GM18519 (cell line): Measurements from ENCODE around the gene ARGLU1.
A peak's percentile ranks its signal among the peaks of the same experiment; 100 is the strongest.

Experiments
- ATAC-seq: cut with Tn5 transposase; IDR thresholded peaks from one replicate; pipeline ENCODE4 v1.9.1; 2021; ENCODE audit warnings: mild to moderate bottlenecking, moderate library complexity; ENCODE audit not compliant: unreplicated experiment, low FRiP score

ARGLU1 gene

DNA sequence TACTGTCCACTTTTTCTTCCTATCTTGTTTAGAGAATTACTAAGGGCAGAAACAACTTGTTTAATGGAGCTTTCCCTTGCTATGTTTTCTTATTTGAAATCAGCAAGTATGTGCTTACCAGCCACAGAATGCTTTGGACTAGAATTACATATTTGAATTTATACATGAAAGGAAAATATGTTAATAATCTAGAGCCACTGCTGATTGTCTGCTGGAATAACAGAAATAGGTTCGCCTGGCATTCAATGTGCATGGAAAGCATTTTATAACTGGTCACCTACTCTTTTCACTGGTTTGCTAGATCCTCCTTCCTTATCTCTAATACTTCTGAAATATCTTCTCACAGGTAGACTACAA, 40.5 kb downstream of the ARGLU1 start:
- no peak for ATAC-seq

DNA sequence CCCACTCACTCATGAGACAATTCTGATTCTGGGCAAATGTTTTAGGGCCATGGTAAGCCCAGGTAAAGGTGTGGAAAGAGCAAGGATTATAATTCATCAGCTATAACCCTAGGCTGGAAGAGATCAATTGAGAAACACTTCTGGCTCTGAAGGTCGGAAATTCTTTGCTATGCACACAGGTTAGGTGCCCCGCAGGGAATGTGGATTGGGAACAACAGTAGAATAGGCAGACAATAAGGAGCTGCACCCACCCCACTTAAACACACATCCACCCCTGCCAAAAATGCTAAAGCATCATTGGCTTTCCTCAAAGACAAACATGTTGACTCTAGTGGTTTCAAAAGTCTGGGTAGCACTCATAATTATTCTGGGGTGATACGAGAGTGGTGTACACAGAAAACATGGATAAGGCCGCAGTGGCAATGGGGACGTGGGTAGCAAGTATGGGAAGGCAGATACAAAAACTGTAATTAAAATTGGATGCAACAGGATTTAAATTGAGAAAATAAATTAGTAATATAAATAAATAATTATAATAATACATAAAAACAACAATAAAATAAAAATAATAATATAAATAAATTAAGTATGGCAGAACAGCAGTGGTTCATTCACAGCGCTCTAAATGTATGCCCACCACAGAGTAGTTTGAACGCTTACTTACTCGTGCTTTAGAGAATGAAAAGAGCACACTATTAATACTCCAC, 41.0 kb downstream of the ARGLU1 start:
- ATAC-seq: no peak

DNA sequence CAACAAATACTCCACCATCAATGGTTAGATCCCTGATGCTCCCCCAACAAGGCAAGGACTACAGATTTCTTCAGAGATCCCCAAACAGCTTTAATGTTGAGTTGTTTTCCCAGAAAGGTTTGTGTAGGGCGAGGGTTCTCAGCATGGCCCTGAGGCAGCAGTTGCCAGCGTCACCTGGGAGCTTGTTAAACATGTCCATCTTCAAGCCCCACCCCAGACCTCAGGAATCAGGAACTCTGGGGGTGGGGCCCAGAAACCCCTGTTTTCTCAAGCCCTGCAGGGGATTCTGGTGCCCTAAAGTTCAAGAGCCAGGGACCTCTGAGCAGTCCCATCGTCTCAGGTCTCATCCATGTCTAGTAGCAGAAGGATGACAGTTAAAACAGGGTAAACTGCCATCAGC, 42.1 kb downstream of the ARGLU1 start:
- no peak for ATAC-seq

DNA sequence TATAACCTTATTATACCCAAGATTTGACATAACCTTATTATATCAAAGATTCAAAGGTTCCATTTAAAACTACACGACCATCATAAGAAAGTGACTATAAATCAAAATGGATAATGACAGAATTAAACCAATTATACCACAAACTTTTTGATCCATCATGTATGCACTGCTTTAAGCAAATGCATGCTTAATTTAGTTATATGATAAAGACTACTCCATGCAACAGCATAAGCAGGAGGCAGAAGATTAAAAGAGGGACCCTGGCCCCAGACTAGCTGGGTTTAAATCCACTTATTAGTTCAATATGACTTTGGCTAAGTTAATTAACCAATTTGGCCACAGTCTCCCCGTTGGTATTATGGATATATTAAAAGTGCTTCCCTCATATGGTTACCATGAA, 43.8 kb downstream of the ARGLU1 start:
- ATAC-seq: no peak

DNA sequence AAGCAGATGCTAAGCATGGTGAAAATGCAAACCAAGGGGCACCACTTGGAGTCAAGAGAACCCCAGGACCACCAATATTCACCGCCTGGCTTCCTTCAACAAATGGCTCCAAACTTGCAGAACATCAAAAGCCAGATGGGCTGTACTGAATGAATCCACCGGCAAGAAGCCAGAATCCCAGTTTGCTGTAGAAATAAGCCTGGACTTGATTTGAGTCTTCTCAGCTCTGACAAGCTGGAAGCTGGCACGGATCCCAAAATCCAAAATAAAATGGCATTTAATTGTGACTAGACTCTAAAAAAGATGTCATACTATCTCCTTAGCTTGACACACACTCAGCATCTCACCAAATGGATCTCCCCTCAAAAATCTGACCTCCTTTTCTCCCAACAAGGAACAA, 44.4 kb downstream of the ARGLU1 start:
- no peak for ATAC-seq

GRCh38 chr13:106522898-106523525, 44.9 kb downstream of the ARGLU1 start:
- no peak for ATAC-seq

DNA sequence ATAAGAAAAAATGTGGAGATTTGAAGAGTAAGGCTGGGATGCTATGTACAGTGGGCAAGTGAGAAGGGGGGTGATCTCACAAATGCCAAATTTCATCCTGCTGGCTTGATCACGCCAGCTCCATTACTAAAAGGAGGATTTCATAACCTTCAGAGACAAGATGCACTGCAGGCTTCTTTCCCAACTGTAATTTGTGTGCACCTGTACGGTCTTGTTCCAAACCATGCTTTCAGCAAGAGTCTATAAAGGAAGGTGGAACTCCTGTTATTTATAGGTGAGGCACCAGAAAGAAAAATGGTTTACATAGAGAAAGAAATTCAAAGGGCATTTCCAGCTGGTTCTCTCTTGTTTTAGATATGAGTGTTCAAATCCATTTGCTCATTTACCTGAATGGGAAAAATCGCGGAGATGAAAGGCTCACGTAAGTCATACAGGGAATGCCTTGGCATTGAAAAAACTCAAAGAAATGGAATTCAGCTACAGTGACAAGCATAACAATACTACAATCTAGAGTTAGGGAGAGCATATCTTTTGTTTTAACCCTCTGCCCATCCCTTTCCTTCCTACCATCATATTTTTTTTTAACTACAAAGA, 45.7 kb downstream of the ARGLU1 start:
- ATAC-seq: no peak

DNA sequence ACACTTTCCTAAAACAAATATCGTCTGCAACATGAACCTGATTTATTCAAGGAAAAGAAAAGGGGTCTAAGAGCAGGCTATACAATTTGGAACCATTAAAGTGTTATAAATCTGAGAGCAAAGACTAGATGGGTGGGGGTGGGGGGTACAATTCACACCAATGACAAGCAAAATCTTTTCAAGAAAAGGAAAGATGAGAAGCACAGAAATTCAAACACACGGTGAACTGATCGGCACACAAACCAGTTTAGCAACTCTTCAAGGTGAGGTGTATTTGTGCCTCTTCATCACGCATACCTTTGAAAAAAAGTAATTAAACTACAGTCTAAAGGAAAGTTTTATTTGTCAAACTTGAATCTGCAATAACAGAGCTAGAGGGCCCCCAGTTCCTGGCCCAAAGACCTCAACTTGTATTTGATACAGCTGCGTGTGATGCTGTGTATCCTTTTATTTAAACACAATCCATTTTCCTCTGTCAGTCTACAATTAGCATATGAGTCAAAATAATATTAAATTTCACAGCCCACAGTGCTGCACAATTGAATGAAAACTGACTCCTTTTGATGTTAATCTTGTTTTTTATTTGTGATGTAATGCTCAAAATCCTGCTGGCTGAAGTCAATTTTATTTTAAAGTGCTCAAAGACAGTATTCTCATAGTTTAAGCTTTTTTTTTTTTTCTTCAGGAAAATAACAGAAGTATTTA, 46.7 kb downstream of the ARGLU1 start:
- ATAC-seq: no peak

DNA sequence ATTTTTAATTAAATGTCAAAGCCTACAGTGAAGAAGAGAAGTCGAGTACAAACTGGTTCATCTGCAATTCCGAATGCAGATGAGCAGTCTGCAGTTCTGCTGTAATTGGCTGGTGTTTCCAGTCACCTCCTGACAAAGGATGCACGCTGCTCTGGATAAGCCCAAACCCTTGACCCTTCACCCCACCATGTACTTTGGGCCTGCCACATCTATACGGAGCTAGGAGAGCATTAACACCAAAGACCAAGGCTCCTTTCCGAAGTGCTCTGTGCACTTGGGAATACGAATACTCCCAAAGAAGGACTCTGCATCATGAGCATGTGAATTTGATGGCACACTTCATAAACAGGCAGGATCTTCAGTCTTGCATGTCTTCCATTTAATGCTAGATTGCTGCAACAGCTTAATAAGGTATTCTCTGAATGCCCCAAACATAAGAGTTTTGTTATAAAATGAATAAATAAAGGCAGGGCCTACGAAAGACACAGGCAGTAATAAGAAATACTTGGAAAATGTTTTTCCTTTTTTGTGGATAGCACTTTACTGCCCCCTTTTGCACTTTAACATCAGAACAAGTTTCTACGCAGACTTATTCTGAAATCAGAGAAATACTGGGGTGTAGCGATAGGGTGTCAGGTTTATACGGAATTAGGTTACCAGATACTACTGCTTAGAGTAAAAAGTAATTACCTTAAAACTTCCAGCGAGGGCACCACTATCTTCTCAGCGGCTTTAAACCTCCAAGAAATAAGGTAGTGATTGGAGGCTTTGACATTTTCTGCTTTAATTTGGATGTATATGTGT, 47.5 kb downstream of the ARGLU1 start:
- no peak for ATAC-seq

- ATAC-seq: no peak
Observed at GRCh38 chr13:106518512-106518911, 49.4 kb downstream of the ARGLU1 start.

GRCh38 chr13:106517109-106517847, 50.7 kb downstream of the ARGLU1 start:
- ATAC-seq: no peak

- ATAC-seq: no peak
Observed at GRCh38 chr13:106515635-106516254, 52.2 kb downstream of the ARGLU1 start.

DNA sequence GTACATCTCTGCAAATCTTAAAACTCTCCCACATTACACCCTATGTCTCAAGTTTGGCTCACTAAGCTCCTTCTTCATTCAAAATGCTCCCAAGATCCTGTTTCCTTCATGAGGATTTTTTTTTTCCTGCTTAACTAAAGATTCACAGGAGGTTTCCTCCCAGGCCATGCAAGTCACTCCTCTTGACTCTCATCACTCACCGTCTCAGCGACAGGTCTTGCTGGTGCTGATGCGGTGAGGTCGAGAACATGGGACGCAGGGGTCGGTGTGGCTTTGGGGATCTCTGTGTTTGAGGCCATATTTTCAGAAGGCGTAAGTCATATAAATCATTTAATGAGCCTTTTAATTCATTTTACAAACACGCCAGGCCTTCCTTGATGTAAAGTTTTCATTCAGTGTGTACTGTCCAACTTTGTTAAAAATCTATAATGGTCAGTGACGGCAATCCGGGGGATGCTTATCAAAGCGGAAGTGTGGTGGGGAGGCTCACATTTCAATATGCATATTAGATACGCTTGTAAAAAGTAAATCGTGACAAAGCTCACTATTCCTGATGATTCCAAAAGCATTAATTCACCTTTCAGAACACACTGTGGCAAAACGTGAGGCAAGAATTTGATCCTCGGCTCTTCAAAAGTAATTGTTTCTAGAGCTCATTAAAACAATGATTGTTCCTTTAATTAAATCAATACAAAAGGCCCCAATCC, 52.9 kb downstream of the ARGLU1 start:
- ATAC-seq: no peak

- no peak for ATAC-seq
Observed at GRCh38 chr13:106513025-106513983, 54.6 kb downstream of the ARGLU1 start.

GRCh38 chr13:106507560-106508274, 60.2 kb downstream of the ARGLU1 start:
- ATAC-seq: peak; percentile 64

DNA sequence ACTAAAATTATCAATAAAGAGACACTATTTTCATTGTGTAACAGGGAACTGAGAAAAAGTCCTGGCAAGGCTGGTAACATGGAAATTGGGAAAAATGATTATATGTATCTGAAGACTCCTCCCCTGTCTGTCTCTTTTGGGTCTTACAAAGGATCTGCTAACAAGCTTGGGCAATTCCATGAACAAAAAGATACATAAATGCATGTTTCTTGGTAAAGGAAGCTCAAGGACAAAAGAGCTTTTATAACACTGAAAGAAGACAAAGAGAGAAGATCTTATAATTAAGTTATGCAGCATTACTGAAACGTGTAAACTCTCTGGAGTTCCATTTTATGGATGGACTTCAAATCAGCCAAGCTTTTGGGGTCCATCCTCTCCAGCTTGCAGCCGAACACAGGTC, 61.7 kb downstream of the ARGLU1 start:
- no peak for ATAC-seq

- ATAC-seq: no peak
Observed at GRCh38 chr13:106505732-106506131, 62.2 kb downstream of the ARGLU1 start.
